Mesodermal cell (in vitro differentiated cells): Measurements from ENCODE around the gene CDC34.

Experiments used
- H3K27ac ChIP-seq: 2 replicates; pipeline ENCODE4 v1.7.0; 2013; ENCODE audit warnings: mild to moderate bottlenecking, low read depth, low read length, moderate library complexity; ENCODE audit not compliant: severe bottlenecking
- H3K36me3 ChIP-seq: 2 replicates; pipeline ENCODE4 v1.7.1; 2013; ENCODE audit warnings: mild to moderate bottlenecking, low read length, moderate library complexity; ENCODE audit not compliant: control insufficient read depth, insufficient read depth
- H3K4me1 ChIP-seq: one replicate; pipeline ENCODE4 v1.7.1; 2013; ENCODE audit warnings: mild to moderate bottlenecking, low read length; ENCODE audit not compliant: insufficient read depth, control insufficient read depth, poor library complexity, severe bottlenecking
- H3K4me3 ChIP-seq: 2 replicates; pipeline ENCODE4 v1.7.0; 2013; ENCODE audit warnings: low read length, control low read depth, mild to moderate bottlenecking; ENCODE audit not compliant: insufficient read depth, poor library complexity, severe bottlenecking; ENCODE audit errors: extremely low read depth
- H3K9me3 ChIP-seq: 2 replicates; pipeline ENCODE4 v1.7.1; 2013; ENCODE audit warnings: mild to moderate bottlenecking, low read length, moderate library complexity; ENCODE audit not compliant: control insufficient read depth
- WGBS, 2 experiments: methylation state at CpG; one replicate each; pipeline ENCODE4 v1.1.5; 2013; ENCODE audit warnings: missing lambda C conversion rate in 2 of 2; ENCODE audit not compliant: insufficient coverage in 2 of 2; 5-methylcytosine and 5-hydroxymethylcytosine counted together

Gene CDC34

DNA sequence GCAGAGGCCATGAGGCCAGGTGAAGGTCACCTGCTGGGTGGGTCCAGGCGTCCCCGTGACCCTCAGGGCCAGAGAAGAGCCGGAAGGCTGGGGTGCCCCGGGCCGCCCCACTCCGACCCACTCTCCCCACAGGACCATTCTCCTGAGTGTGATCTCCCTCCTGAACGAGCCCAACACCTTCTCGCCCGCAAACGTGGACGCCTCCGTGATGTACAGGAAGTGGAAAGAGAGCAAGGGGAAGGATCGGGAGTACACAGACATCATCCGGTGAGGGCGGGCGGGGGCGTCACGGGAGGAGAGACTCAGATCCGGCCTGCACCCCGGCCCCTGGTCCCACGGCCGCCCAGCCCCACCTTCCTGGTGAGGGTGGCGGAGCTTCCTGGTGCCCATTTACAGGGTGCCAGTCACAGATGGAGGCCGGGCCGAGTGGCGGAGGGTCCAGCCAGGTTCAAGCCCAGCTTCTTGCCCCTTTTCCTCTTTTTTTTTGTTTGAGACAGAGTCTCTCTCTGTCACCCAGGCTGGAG, 5.4 kb downstream of the CDC34 start:
- H3K36me3 ChIP-seq: peaks cover 70% of the 10 kb centered on the region

GRCh38 chr19:538641-539428, 7.3 kb downstream of the CDC34 start:
- Histone ChIP-seq H3K4me3 (no peak overlapping the region), H3K27ac (no peak overlapping the region), H3K4me1 (peaks cover 4% of the 10 kb centered on the region), H3K9me3 (no peaks in the 10 kb centered on the region), H3K36me3 (peaks cover 74% of the 10 kb centered on the region)
- WGBS, 2 experiments: 95 to 97% methylated on average over 38 to 40 of the region's 40 CpGs

More for the DNA sequence above, 5.4 kb downstream of the CDC34 start:
- H3K27ac ChIP-seq: no peak overlapping the region
- H3K4me1 ChIP-seq: peaks cover 11% of the 10 kb centered on the region
- H3K4me3 ChIP-seq: no peak overlapping the region
- 93 to 99% methylated on average over 19 to 21 of the region's 26 CpGs for WGBS, 2 experiments
- no peaks in the 10 kb centered on the region for H3K9me3 ChIP-seq

DNA sequence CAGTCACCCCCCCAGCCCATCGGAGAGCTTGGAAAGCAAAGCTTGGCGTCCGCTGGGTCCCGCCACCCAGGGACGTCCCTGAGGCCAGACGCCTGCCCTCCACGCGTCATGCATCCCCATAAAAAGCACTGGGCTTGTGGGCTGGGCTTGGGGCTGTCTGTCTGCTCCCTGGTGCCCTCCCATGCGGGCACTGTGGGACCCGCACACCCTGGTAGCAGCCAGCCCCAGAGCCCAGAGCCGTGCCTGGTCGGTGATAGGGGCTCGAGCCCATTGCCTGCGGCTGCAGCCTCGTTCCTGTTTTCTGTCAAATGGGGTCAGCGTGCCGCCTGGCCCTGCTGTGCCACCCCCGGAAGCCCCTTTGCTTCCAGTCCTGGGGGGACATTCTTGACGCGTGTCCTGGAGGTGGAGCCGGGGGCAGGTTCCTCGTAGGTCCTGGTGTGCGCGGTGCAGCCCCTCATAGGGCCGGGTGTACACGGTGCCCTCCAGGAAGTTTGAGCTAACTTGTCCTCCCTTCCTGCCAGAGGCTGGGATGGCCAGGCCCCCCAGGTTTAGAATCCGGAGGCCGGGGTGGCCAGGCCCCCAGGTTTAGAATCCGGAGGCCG, 8.0 kb downstream of the CDC34 start:
- H3K4me3 ChIP-seq: no peak overlapping the region
- H3K9me3 ChIP-seq: no peaks in the 10 kb centered on the region
- peaks cover 68% of the 10 kb centered on the region for H3K36me3 ChIP-seq
- no peaks in the 10 kb centered on the region for H3K4me1 ChIP-seq
- 89 to 93% methylated on average over 26 to 28 of the region's 30 CpGs for WGBS, 2 experiments
- H3K27ac ChIP-seq: no peak overlapping the region

- no peak overlapping the region for H3K4me3 ChIP-seq
- WGBS, 2 experiments: 94 to 96% methylated on average over 45 to 51 of the region's 51 CpGs
- H3K4me1 ChIP-seq: no peaks in the 10 kb centered on the region
- no peaks in the 10 kb centered on the region for H3K9me3 ChIP-seq
- H3K27ac ChIP-seq: no peak overlapping the region
- peaks cover 57% of the 10 kb centered on the region for H3K36me3 ChIP-seq
Observed at GRCh38 chr19:540867-541637, 9.5 kb downstream of the CDC34 start.

DNA sequence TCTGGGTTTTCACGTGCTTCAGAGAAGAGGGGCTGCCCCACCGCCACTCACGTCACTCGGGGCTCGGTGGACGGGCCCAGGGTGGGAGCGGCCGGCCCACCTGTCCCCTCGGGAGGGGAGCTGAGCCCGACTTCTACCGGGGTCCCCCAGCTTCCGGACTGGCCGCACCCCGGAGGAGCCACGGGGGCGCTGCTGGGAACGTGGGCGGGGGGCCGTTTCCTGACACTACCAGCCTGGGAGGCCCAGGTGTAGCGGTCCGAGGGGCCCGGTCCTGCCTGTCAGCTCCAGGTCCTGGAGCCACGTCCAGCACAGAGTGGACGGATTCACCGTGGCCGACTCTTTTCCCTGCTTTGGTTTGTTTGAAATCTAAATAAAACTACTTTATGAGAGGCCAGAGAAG, 10.1 kb downstream of the CDC34 start:
- H3K4me1 ChIP-seq: no peaks in the 10 kb centered on the region
- no peaks in the 10 kb centered on the region for H3K9me3 ChIP-seq
- H3K36me3 ChIP-seq: peaks cover 50% of the 10 kb centered on the region
- H3K27ac ChIP-seq: no peak overlapping the region
- 95 to 96% methylated on average over 12 to 26 of the region's 26 CpGs for WGBS, 2 experiments
- no peak overlapping the region for H3K4me3 ChIP-seq

- no peaks in the 10 kb centered on the region for H3K9me3 ChIP-seq
- H3K36me3 ChIP-seq: peaks cover 45% of the 10 kb centered on the region
- H3K4me1 ChIP-seq: no peaks in the 10 kb centered on the region
- no peak overlapping the region for H3K4me3 ChIP-seq
- 93 to 95% methylated on average over 33 to 34 of the region's 34 CpGs for WGBS, 2 experiments
- no peak overlapping the region for H3K27ac ChIP-seq
Observed at GRCh38 chr19:542173-542866, 10.8 kb downstream of the CDC34 start.

DNA sequence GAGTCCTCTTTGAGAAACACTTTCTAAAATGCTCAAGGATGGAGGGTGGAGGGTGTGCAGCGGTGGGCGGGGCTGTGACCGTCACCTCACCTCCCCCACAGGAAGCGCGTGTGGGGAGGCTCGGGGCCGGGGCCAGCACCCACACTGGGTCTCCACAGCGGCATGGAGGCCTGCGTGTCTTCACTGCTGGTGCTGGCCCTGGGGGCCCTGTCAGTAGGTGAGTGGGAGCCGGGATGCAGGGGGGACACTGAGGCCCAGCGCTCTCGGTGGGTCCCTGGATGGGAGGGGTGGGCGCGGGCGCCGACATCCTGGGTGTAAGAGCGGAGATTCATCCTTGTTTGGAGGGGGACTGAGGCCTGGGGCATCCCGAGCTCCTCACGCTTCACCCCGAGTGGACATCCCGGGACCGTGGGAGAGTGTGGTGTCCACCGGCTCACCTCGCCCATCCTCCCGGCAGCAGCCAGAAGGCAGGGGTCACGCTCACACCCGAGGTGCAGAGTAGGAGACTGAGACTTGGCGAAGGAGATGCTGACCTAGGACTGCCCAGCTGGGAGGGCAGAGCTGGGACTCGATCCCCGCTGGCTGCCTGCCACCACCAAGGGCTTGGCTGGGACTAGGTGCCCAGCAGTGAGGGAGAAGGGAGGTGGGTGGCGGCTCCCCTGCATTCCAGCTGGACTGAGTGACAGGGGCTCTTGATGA, 12.5 kb downstream of the CDC34 start, which contains the start of gene GZMM:
GZMM (plus strand) TSS at position 144 of the 699 bp plus-strand sequence; CDS start at position 163, 19 bp downstream.
- H3K27ac ChIP-seq: no peak within 1 kb of the TSS
- 84 to 89% methylated on average over 29 to 30 of the region's 31 CpGs for WGBS, 2 experiments
- no peaks in the 10 kb centered on the region for H3K9me3 ChIP-seq
- H3K36me3 ChIP-seq: peaks cover 30% of the 10 kb centered on the region
- no peaks in the 10 kb centered on the region for H3K4me1 ChIP-seq
- H3K4me3 ChIP-seq: no peak within 1 kb of the TSS

DNA sequence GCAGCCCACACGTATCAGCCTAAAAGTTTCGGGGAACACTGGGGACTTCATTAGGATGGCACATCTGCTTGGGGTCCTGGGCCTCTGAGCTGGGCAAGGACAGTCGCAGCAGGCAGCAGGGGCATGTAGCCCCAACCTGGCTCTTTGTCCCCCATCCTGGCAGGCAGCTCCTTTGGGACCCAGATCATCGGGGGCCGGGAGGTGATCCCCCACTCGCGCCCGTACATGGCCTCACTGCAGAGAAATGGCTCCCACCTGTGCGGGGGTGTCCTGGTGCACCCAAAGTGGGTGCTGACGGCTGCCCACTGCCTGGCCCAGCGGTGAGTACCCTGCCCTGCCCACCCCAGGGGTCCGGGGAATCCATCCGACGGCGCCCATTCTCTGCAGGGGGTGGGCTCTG, 15.6 kb downstream of the CDC34 start:
- 87 to 90% methylated on average over 13 to 15 of the region's 15 CpGs for WGBS, 2 experiments
- H3K9me3 ChIP-seq: no peaks in the 10 kb centered on the region
- no peak overlapping the region for H3K4me3 ChIP-seq
- no peaks in the 10 kb centered on the region for H3K4me1 ChIP-seq
- no peak overlapping the region for H3K27ac ChIP-seq
- peaks cover 11% of the 10 kb centered on the region for H3K36me3 ChIP-seq

DNA sequence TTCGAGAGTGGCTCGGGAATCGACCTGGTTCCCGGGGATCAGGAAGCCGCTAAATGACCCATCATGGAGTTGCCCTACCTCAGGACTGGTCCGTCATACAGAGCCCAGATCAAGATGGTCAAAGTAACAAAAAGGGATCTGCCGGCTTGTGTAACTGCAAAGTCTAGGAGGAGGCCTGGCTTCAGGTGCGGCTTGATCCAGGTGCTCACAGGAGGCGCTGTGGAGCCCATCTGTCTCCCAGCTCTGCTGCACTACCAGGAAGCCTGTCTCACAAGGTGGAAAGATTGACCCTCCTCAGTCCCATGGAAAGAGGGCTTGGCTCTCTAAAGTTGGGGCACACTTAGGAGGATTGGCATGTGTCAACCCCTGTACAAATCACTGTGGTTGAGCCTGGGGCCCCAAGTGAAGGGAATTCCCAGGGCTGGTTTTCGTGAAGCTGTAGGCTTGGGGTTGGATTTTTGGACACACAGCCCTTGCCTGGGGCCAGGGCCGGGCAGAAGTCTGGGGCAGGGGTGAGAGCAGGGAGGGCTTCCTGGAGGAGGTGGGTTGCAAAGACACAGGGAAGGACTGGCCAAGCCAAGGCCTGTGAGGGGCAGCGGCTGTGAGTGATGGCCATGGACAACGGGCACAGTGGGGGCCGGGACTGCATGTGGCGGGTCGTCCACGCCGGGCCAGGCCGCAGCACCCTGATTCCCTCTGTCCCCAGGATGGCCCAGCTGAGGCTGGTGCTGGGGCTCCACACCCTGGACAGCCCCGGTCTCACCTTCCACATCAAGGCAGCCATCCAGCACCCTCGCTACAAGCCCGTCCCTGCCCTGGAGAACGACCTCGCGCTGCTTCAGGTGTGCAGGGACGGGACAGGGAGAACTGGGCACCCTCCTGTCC, 16.5 kb downstream of the CDC34 start:
- Histone ChIP-seq H3K36me3 (peaks cover 3% of the 10 kb centered on the region), H3K9me3 (no peaks in the 10 kb centered on the region), H3K27ac (no peak overlapping the region), H3K4me1 (no peaks in the 10 kb centered on the region), H3K4me3 (no peak overlapping the region)
- whole genome bisulfite sequencing, 2 experiments: 93 to 95% methylated on average over 19 to 22 of the region's 26 CpGs
